HG03460 (cell line): Measurements from ENCODE around the gene HSP90AB1.
A peak's percentile ranks its signal among the peaks of the same experiment; 100 is the strongest.

Source experiments
- ATAC-seq: cut with Tn5 transposase; IDR thresholded peaks from one replicate; pipeline ENCODE4 v1.9.1; 2021; ENCODE audit not compliant: unreplicated experiment

The HSP90AB1 gene

GRCh38 chr6:44246663-44247337 lies at the start of gene HSP90AB1:
Gene HSP90AB1 (plus strand): TSS chr6:44247101. CDS start chr6:44248630, 1,529 bp downstream.
- ATAC-seq = peak; percentile 62

- no peak for ATAC-seq
These were observed 48.2 kb upstream of the HSP90AB1 start for GRCh38 chr6:44198684-44199083.

- ATAC-seq = no peak
These were observed 47.0 kb upstream of the HSP90AB1 start for GRCh38 chr6:44199883-44200282.

- no peak for ATAC-seq
These were observed 45.7 kb upstream of the HSP90AB1 start for GRCh38 chr6:44201200-44201599.

GRCh38 chr6:44201638-44202303 lies 45.1 kb upstream of the HSP90AB1 start:
- no peak for ATAC-seq

- ATAC-seq = no peak
These were observed 44.4 kb upstream of the HSP90AB1 start for GRCh38 chr6:44202332-44202971.

- ATAC-seq = no peak
These were observed 43.7 kb upstream of the HSP90AB1 start for GRCh38 chr6:44202972-44203750.

- ATAC-seq = no peak
These were observed 42.9 kb upstream of the HSP90AB1 start for GRCh38 chr6:44203955-44204354.

GRCh38 chr6:44207966-44208365 lies 38.9 kb upstream of the HSP90AB1 start:
- ATAC-seq = no peak

GRCh38 chr6:44211284-44211683 lies 35.6 kb upstream of the HSP90AB1 start:
- no peak for ATAC-seq

- ATAC-seq = no peak
These were observed 32.6 kb upstream of the HSP90AB1 start for GRCh38 chr6:44214307-44214706.

- ATAC-seq = no peak
These were observed 30.1 kb upstream of the HSP90AB1 start, which contains the start of gene MYMX for GRCh38 chr6:44216677-44217331. Gene MYMX (plus strand): TSS chr6:44216926. CDS start chr6:44217472, 546 bp downstream.

- no peak for ATAC-seq
These were observed 29.4 kb upstream of the HSP90AB1 start for GRCh38 chr6:44217332-44218143.

GRCh38 chr6:44219053-44219814 lies 27.7 kb upstream of the HSP90AB1 start:
- peak; percentile 51 for ATAC-seq

GRCh38 chr6:44219815-44220784 lies 26.8 kb upstream of the HSP90AB1 start:
- ATAC-seq = no peak

GRCh38 chr6:44220913-44221290 lies 26.0 kb upstream of the HSP90AB1 start:
- ATAC-seq = no peak

- peak; percentile 39 for ATAC-seq
These were observed 25.5 kb upstream of the HSP90AB1 start for GRCh38 chr6:44221291-44221960.

- ATAC-seq = no peak
These were observed 25.0 kb upstream of the HSP90AB1 start for GRCh38 chr6:44221961-44222335.
